B cell (primary cell): Measurements from ENCODE around the gene ATF1. TPM values are rescaled to one million over a fixed set of nuclear protein-coding genes. Genes with fewer than 3 reads are reported as not detected.

Source experiments
- ATAC-seq: fragments of 200-7000 bp; cut with Tn5 transposase; one replicate; pipeline ENCODE4 v1.10.0; 2021; ENCODE audit warnings: low read depth, mild to moderate bottlenecking, moderate number of reproducible peaks, moderate library complexity
- CTCF ChIA-PET: fragments of 350-600 bp; sonication (Branson Sonifier 250); formaldehyde crosslinking; loops from one replicate; lab custom pipeline; 2021; ENCODE audit warnings: antibody characterized with exemption, inconsistent platforms; lab: Charles Lee
- POLR2A ChIA-PET: fragments of 350-600 bp; sonication (Branson Sonifier 250); formaldehyde crosslinking; loops from one replicate; lab custom pipeline; 2021; ENCODE audit warnings: antibody characterized with exemption; lab: Charles Lee
- DNase-seq: peaks from one replicate; pipeline ENCODE4 v3.0.0; 2013
- H2AFZ ChIP-seq: 2 replicates; pipeline ENCODE4 v1.6.1; 2012; ENCODE audit warnings: mild to moderate bottlenecking, low read depth, low read length; ENCODE audit not compliant: insufficient read depth, poor library complexity, severe bottlenecking
- H3K27ac ChIP-seq, 2 donors: 1 replicate in 1 of 2; 2 replicates in 1 of 2; pipeline ENCODE4 v1.5.1; 2012 to 2013; ENCODE audit warnings: low read length in 2 of 2, mild to moderate bottlenecking in 2 of 2, moderate library complexity in 1 of 2
- H3K27me3 ChIP-seq, 4 experiments: fragments of 200-600 bp in 1 of 4; sonication (generic) in 1 of 4; replicated peaks in 1 of 4; 1 replicate in 2 of 4; 2 replicates in 2 of 4; pipeline versions ENCODE4 v1.6.1 to v1.7.0; 2013 to 2016; ENCODE audit warnings: low read length in 3 of 4, mild to moderate bottlenecking in 2 of 4, mixed read lengths in 1 of 4, moderate library complexity in 1 of 4; ENCODE audit not compliant: insufficient read depth in 4 of 4, control insufficient read depth in 3 of 4; ENCODE audit errors: control extremely low read depth in 1 of 4
- H3K36me3 ChIP-seq, 2 experiments: replicated peaks in 1 of 2; 1 replicate in 1 of 2; 2 replicates in 1 of 2; pipeline versions ENCODE4 v1.6.1 to v1.7.1; 2013; ENCODE audit warnings: low read length in 1 of 2; ENCODE audit not compliant: insufficient read depth in 2 of 2, control insufficient read depth in 1 of 2; ENCODE audit errors: control extremely low read depth in 1 of 2, extremely low read depth in 1 of 2
- H3K4me1 ChIP-seq, 2 donors: fragments of 200-600 bp in 1 of 2; sonication (generic) in 1 of 2; 1 replicate in 1 of 2; 2 replicates in 1 of 2; pipeline versions ENCODE4 v1.5.1 to v1.6.1; 2013 to 2017; ENCODE audit warnings: low read length in 2 of 2; ENCODE audit not compliant: control insufficient read depth in 2 of 2, insufficient read depth in 2 of 2
- H3K4me2 ChIP-seq: replicated peaks from 2 replicates; pipeline ENCODE3; 2012; ENCODE audit warnings: mild to moderate bottlenecking, low read depth, low read length; ENCODE audit not compliant: poor library complexity, severe bottlenecking
- H3K4me3 ChIP-seq, 5 experiments: fragments of 200-600 bp in 1 of 5; sonication (generic) in 1 of 5; 1 replicate in 3 of 5; 2 replicates in 2 of 5; pipeline versions ENCODE4 v1.5.1 to v1.7.0; 2011 to 2016; ENCODE audit warnings: low read length in 4 of 5, mild to moderate bottlenecking in 4 of 5, low read depth in 2 of 5, control low read depth in 1 of 5, moderate library complexity in 1 of 5; ENCODE audit not compliant: insufficient read depth in 1 of 5; ENCODE audit errors: control extremely low read depth in 1 of 5, extremely low read depth in 1 of 5
- H3K79me2 ChIP-seq: fragments of 200-600 bp; sonication (generic); one replicate; pipeline ENCODE4 v1.6.0; 2016; ENCODE audit warnings: low read length; ENCODE audit not compliant: control insufficient read depth, insufficient read depth
- H3K9ac ChIP-seq: fragments of 200-600 bp; sonication (generic); 2 replicates; pipeline ENCODE4 v1.6.1; 2017; ENCODE audit warnings: mild to moderate bottlenecking, low read length, moderate library complexity
- H3K9me3 ChIP-seq, 3 donors: one replicate each; pipeline versions ENCODE4 v1.6.1 to v1.7.1; 2013; ENCODE audit warnings: low read length in 2 of 3; ENCODE audit not compliant: control insufficient read depth in 2 of 3, insufficient read depth in 1 of 3; ENCODE audit errors: control extremely low read depth in 1 of 3
- H4K20me1 ChIP-seq: 2 replicates; pipeline ENCODE4 v1.6.0; 2012; ENCODE audit warnings: mild to moderate bottlenecking, low read length; ENCODE audit not compliant: insufficient read depth, control insufficient read depth, poor library complexity, severe bottlenecking
- H3K27ac Mint-ChIP-seq: one replicate; pipeline ENCODE4 v1.8.0; 2021; ENCODE audit warnings: mixed read lengths
- H3K27me3 Mint-ChIP-seq: one replicate; pipeline ENCODE4 v1.8.0; 2021; ENCODE audit warnings: mixed read lengths
- H3K4me1 Mint-ChIP-seq: one replicate; pipeline ENCODE4 v1.8.0; 2021; ENCODE audit warnings: mixed read lengths
- H3K4me3 Mint-ChIP-seq: one replicate; pipeline ENCODE4 v1.8.0; 2021; ENCODE audit warnings: mixed read lengths
- H3K9me3 Mint-ChIP-seq: one replicate; pipeline ENCODE4 v1.8.0; 2022; ENCODE audit warnings: mixed read lengths; ENCODE audit not compliant: insufficient read depth
- CTCF ChIP-seq: fragments of 200-600 bp; IDR thresholded peaks from one replicate; pipeline ENCODE4 v1.8.0; 2022; ENCODE audit warnings: antibody characterized with exemption, mild to moderate bottlenecking
- EZH2 ChIP-seq: IDR thresholded peaks from 2 replicates; pipeline ENCODE4 v1.6.1; 2012; ENCODE audit warnings: borderline replicate concordance, low read depth, mild to moderate bottlenecking, moderate library complexity, low read length; ENCODE audit not compliant: insufficient read depth, poor library complexity, severe bottlenecking
- WGBS: methylation state at CpG from one replicate; pipeline ENCODE4 v1.1.5; 2013; ENCODE audit warnings: missing lambda C conversion rate; ENCODE audit not compliant: insufficient coverage; 5-methylcytosine and 5-hydroxymethylcytosine counted together
- intact Hi-C: fragments of 100-400 bp; cut with micrococcal nuclease; formaldehyde crosslinking; loops from one replicate; pipeline ENCODE4 v1.10.0; 2022
- polyA plus RNA-seq: library from polyadenylated mRNA; depleted of rRNA; stranded (reverse); fragments of >200 nt; gene quantifications from 2 replicates; pipeline ENCODE4 v1.2.3, GENCODE V29; 2012
- total RNA-seq, 2 donors: library from RNA; stranded (reverse); fragments of 120-200 nt in 1 of 2; gene quantifications; 1 replicate in 1 of 2; 2 replicates in 1 of 2; pipeline versions ENCODE4 v1.2.3 to v1.2.4, GENCODE V29; 2013 to 2022

Gene ATF1
- total and polyA plus RNA-seq, 2 donors (not counting 1 experiment from before 2014, with no cell fraction given): 17.2 to 39.5 TPM

DNA sequence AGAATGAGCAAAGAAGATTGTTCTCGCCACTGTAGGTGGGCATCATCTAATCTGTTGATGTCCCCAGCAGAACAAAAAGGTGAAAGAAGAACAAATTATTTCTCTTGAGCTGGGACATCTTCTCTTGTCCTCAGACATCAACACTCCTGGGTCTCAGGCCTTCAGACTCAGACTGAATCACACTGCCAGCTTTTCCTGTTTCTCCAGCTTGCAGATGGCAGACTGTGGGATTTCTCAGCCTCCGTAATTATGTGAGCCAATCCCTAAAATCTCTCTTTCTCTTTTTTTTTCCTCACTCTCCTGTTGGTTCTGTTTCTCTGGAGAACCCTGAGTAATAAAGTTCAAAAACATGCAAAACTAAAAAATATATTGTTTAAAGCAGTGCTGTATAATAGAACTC, 75.1 kb downstream of the ATF1 start:
- peaks cover 0 to 4% (median 0%) of the 10 kb centered on the region in 4 experiments for H3K27me3 ChIP-seq
- H3K4me1 ChIP-seq: peaks cover 0 to 3% of the 10 kb centered on the region in 2 donors
- intact Hi-C loops: loop anchor here (10.0 kb wide), 1 partner anchor 46 kb away; no protein-coding TSS in a partner anchor
- H2AFZ ChIP-seq: no peak overlapping the region
- peaks cover 5% of the 10 kb centered on the region for H3K9me3 Mint-ChIP-seq
- ATAC-seq: no peak
- H3K9me3 ChIP-seq: peaks cover 0 to 14% (median 5%) of the 10 kb centered on the region in 3 donors
- WGBS: 100% methylated on average over 1 of the region's 2 CpGs
- H3K27ac ChIP-seq: no peak overlapping the region
- POLR2A ChIA-PET: no interaction called here
- H3K4me2 ChIP-seq: no peak overlapping the region
- TF ChIP-seq CTCF (no peak), EZH2 (no peak)
- no peak for DNase-seq
- H4K20me1 ChIP-seq: no peaks in the 10 kb centered on the region
- H3K27me3 Mint-ChIP-seq: no peaks in the 10 kb centered on the region
- CTCF ChIA-PET: interaction anchor here (0.9 kb wide), 1 partner anchor 14 kb away, joined by 3 read pairs; no protein-coding TSS in a partner anchor
- H3K9ac ChIP-seq: no peak overlapping the region
- H3K79me2 ChIP-seq: no peaks in the 10 kb centered on the region
- no peaks in the 10 kb centered on the region for H3K4me1 Mint-ChIP-seq
- no peak overlapping the region for H3K4me3 ChIP-seq
- H3K27ac Mint-ChIP-seq: no peak overlapping the region
- H3K4me3 Mint-ChIP-seq: no peak overlapping the region
- H3K36me3 ChIP-seq: no peaks in the 10 kb centered on the region

DNA sequence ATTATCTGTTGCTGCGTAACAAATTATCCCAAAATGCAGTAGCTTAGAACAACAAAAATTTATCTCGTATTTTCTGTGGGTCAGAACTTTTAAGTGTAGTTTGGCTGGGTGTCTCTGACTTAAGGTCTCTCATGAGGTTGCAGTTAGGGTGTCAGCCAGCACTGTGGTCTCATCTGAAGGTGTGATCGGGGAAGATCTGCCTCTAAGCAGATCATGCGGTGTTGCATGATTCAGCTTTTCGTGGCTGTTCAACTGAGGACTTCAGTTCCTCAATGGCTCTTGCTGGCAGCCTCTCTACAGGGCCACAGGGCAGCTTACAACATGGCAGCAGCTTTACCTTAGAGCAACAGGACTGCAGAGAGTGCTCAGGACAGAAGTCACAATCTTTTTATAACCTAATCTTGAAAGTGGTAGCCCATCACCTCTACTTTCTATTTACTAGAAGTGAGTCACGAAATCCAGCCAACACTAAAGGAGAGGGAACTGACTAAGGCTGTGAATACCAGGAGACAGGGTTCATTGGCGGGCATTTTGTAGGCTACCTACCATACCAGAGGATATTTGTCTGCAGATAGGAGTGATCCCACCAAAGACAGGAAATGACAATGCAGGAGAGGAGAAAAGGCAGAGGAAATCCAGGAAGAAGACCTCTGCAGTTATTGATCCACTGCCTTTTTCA, 77.0 kb downstream of the ATF1 start:
- intact Hi-C loops: no loop called here
- Histone ChIP-seq H2AFZ (no peak overlapping the region), H3K27me3 (peaks cover 0 to 4% (median 0%) of the 10 kb centered on the region in 4 experiments), H3K9me3 (peaks cover 0 to 9% (median 1%) of the 10 kb centered on the region in 3 donors), H3K27ac (no peak overlapping the region), H4K20me1 (no peaks in the 10 kb centered on the region), H3K4me3 (no peak overlapping the region), H3K79me2 (no peaks in the 10 kb centered on the region), H3K36me3 (no peaks in the 10 kb centered on the region), H3K4me1 (peaks cover 0 to 3% of the 10 kb centered on the region in 2 donors), H3K4me2 (no peak overlapping the region), H3K9ac (no peak overlapping the region)
- POLR2A ChIA-PET: no interaction called here
- Mint-ChIP-seq H3K9me3 (peaks cover 5% of the 10 kb centered on the region), H3K27ac (no peak overlapping the region), H3K4me3 (no peak overlapping the region), H3K27me3 (peaks cover 4% of the 10 kb centered on the region), H3K4me1 (no peaks in the 10 kb centered on the region)
- CTCF ChIA-PET: interaction anchor here (0.8 to 1.4 kb wide), 5 partner anchors 10 to 147 kb away, joined by 3 to 4 read pairs (median 3); no protein-coding TSS in a partner anchor
- DNase-seq: no peak
- TF ChIP-seq EZH2 (no peak), CTCF (no peak)
- 100% methylated on average over 3 of the region's 7 CpGs for whole genome bisulfite sequencing
- ATAC-seq: no peak
